Adipocyte (in vitro differentiated cells): Measurements from ENCODE around the gene MRGPRX2.
A peak's percentile ranks its signal among the peaks of the same experiment; 100 is the strongest.

Experiments
- DNase-seq: peaks from one replicate; pipeline ENCODE4 v3.0.0-alpha.2; 2015; ENCODE audit warnings: low read depth
- H3K27me3 ChIP-seq: replicated peaks from 2 replicates; pipeline ENCODE4 v1.7.0; 2013; ENCODE audit warnings: mild to moderate bottlenecking, low read length, moderate library complexity; ENCODE audit not compliant: control insufficient read depth, insufficient read depth
- H3K36me3 ChIP-seq: 2 replicates; pipeline ENCODE4 v1.7.0; 2013; ENCODE audit warnings: low read length, mild to moderate bottlenecking, moderate library complexity; ENCODE audit not compliant: control insufficient read depth, insufficient read depth, severe bottlenecking
- H3K4me1 ChIP-seq: 2 replicates; pipeline ENCODE4 v1.7.0; 2013; ENCODE audit warnings: mild to moderate bottlenecking, low read length, moderate library complexity; ENCODE audit not compliant: control insufficient read depth, insufficient read depth
- H3K4me3 ChIP-seq: 2 replicates; pipeline ENCODE4 v1.7.0; 2013; ENCODE audit warnings: mild to moderate bottlenecking, low read length, moderate library complexity
- H3K9ac ChIP-seq: 2 replicates; pipeline ENCODE4 v1.7.0; 2013; ENCODE audit warnings: mild to moderate bottlenecking, low read length, moderate library complexity
- H3K9me3 ChIP-seq: 2 replicates; pipeline ENCODE4 v1.7.0; 2013; ENCODE audit warnings: mild to moderate bottlenecking, low read length, moderate library complexity; ENCODE audit not compliant: control insufficient read depth

MRGPRX2 gene

GRCh38 chr11:19073454-19074415, 13.2 kb upstream of the MRGPRX2 start:
- no peaks in the 10 kb centered on the region for H3K36me3 ChIP-seq
- no peak overlapping the region for H3K4me3 ChIP-seq
- H3K9ac ChIP-seq, result no peak overlapping the region
- no peak for DNase-seq
- H3K4me1 ChIP-seq, result peaks cover 35% of the 10 kb centered on the region
- peaks cover 4% of the 10 kb centered on the region for H3K9me3 ChIP-seq
- H3K27me3 ChIP-seq, result peaks cover 20% of the 10 kb centered on the region

DNA sequence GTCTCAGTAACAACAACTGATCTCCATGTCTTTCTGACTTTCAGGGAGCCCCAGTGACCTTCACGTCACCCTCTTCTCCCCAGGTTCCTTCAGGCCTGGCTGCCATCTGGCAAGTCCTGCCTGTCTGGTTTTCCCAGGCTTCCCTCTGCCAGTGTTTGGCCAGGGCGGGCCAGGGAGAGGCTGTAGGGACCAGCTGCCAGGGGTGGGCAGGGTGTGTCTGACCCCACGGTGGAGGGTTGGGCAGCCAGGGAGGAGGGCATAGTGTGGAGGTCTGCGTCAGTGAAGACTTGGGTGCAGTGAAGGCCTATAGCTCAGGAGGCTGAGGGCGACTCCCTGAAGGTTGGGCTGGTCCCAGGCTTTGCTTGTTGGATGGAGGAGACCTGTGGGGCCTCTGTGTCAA, 11.9 kb upstream of the MRGPRX2 start:
- no peak for DNase-seq
- H3K9me3 ChIP-seq, result peaks cover 6% of the 10 kb centered on the region

GRCh38 chr11:19071255-19071654, 10.7 kb upstream of the MRGPRX2 start:
- Histone ChIP-seq H3K4me1 (peaks cover 10% of the 10 kb centered on the region), H3K36me3 (no peaks in the 10 kb centered on the region), H3K9ac (peak overlapping the region; percentile 39), H3K9me3 (peaks cover 6% of the 10 kb centered on the region), H3K4me3 (peak overlapping the region; percentile 66), H3K27me3 (peaks cover 40% of the 10 kb centered on the region)
- peak; percentile 94 for DNase-seq

More for the DNA sequence above, 11.9 kb upstream of the MRGPRX2 start:
- no peaks in the 10 kb centered on the region for H3K36me3 ChIP-seq
- H3K4me1 ChIP-seq, result peaks cover 22% of the 10 kb centered on the region
- no peak overlapping the region for H3K9ac ChIP-seq
- peaks cover 31% of the 10 kb centered on the region for H3K27me3 ChIP-seq
- H3K4me3 ChIP-seq, result no peak overlapping the region

DNA sequence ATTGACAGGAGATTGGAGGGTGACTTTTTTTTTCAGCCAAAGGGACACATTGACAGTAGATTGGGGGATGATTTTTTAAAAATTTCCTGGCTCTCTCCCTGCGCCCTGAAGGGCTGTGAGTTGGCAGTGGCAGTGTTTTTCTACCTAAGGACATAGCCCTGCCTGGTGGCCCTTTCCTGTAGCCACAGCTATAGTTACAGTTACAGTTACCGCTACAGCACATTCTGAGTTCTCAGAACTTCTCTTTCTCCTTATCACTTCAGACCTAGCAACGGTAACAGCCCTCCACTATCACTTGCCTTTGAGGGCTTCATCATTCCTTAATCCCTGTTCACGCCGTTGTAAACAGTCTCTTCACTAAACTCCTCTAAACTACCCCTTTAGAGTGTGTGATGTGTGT, 684 bp downstream of the MRGPRX2 start:
- Histone ChIP-seq H3K9me3 (no peaks in the 10 kb centered on the region), H3K4me1 (peaks cover 8% of the 10 kb centered on the region), H3K9ac (no peak overlapping the region)

DNA sequence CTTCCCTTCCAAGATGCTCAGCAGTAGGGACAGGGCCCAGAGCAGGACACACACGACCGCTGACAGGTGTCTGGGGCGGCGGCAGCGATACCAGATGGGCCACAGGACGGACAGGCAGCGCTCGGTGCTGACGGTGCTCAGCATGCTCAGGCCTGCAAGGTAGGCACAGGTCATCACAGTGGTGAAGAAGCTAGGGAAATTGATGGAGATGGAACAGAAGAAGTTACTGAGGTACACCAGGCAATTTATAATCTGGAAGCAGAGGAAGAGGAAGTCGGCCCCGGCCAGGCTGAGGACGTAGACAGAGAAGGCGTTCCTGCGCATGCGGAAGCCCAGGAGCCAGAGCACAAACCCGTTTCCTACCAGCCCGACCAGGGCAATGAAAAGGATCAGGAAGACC, 4.6 kb downstream of the MRGPRX2 start:
- Histone ChIP-seq H3K4me1 (peaks cover 8% of the 10 kb centered on the region), H3K4me3 (no peak overlapping the region), H3K27me3 (peaks cover 54% of the 10 kb centered on the region), H3K9ac (no peak overlapping the region), H3K9me3 (peaks cover 9% of the 10 kb centered on the region), H3K36me3 (no peaks in the 10 kb centered on the region)
- no peak for DNase-seq

More for the DNA sequence above, 684 bp downstream of the MRGPRX2 start:
- Histone ChIP-seq H3K27me3 (peaks cover 62% of the 10 kb centered on the region), H3K4me3 (no peak overlapping the region), H3K36me3 (no peaks in the 10 kb centered on the region)
- DNase-seq, result no peak

GRCh38 chr11:19055016-19055415, 5.5 kb downstream of the MRGPRX2 start:
- no peak for DNase-seq
- Histone ChIP-seq H3K9me3 (peaks cover 16% of the 10 kb centered on the region), H3K4me3 (no peak overlapping the region), H3K4me1 (peaks cover 8% of the 10 kb centered on the region), H3K27me3 (peaks cover 45% of the 10 kb centered on the region), H3K9ac (no peak overlapping the region), H3K36me3 (no peaks in the 10 kb centered on the region)

GRCh38 chr11:19053909-19054308, 6.6 kb downstream of the MRGPRX2 start:
- H3K9me3 ChIP-seq, result peaks cover 16% of the 10 kb centered on the region
- peaks cover 8% of the 10 kb centered on the region for H3K4me1 ChIP-seq
- no peak for DNase-seq
- no peaks in the 10 kb centered on the region for H3K36me3 ChIP-seq
- peaks cover 36% of the 10 kb centered on the region for H3K27me3 ChIP-seq
- no peak overlapping the region for H3K4me3 ChIP-seq
- H3K9ac ChIP-seq, result no peak overlapping the region

DNA sequence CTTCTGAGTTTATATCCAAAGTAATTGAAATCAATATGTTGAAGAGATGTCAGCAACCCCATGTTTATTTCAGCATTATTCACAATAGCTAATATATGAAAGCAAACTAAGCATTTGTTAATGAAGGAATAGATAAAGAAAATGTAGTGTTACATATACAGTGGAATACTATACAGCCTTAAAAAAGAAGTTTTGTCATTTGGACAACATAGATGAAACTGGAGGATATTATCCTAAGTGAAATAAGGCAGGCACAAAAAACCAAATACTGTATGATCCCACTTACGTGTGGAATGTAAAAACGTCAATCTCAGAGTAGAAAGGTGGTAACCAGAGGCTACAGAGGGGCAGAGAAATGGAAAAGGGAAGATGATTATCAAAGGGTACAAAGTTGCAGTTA, 10.2 kb downstream of the MRGPRX2 start:
- H3K9me3 ChIP-seq, result peaks cover 16% of the 10 kb centered on the region
- no peaks in the 10 kb centered on the region for H3K36me3 ChIP-seq
- H3K27me3 ChIP-seq, result peaks cover 9% of the 10 kb centered on the region
- no peak overlapping the region for H3K9ac ChIP-seq
- no peak overlapping the region for H3K4me3 ChIP-seq
- H3K4me1 ChIP-seq, result no peaks in the 10 kb centered on the region
- no peak for DNase-seq

GRCh38 chr11:19049351-19049750, 11.2 kb downstream of the MRGPRX2 start:
- H3K27me3 ChIP-seq, result peaks cover 8% of the 10 kb centered on the region
- H3K4me1 ChIP-seq, result no peaks in the 10 kb centered on the region
- no peaks in the 10 kb centered on the region for H3K36me3 ChIP-seq
- no peak overlapping the region for H3K4me3 ChIP-seq
- peaks cover 21% of the 10 kb centered on the region for H3K9me3 ChIP-seq
- no peak overlapping the region for H3K9ac ChIP-seq
- no peak for DNase-seq

DNA sequence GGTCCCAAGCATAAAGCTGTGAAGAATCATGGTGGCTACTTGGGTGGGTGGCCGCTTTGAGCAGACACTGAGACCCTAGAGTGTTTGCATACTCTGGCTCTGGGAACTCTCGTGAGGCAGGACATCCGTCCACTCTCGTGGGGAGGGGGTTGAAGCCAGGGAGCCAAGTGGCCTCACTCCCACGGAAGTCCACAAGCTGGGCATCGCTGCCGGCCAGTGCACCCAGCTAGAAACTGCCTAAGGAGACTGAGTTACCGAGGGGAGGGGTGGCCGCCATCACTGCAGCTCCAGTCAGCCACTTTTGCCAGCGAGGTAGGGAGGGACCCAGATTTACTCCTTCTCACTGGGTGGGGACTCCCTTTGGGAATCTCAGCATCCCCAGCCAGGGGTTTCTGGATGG, 20.5 kb downstream of the MRGPRX2 start:
- Histone ChIP-seq H3K4me1 (no peaks in the 10 kb centered on the region), H3K4me3 (no peak overlapping the region), H3K9me3 (peaks cover 36% of the 10 kb centered on the region), H3K36me3 (no peaks in the 10 kb centered on the region), H3K27me3 (peaks cover 14% of the 10 kb centered on the region), H3K9ac (no peak overlapping the region)
- DNase-seq, result no peak

DNA sequence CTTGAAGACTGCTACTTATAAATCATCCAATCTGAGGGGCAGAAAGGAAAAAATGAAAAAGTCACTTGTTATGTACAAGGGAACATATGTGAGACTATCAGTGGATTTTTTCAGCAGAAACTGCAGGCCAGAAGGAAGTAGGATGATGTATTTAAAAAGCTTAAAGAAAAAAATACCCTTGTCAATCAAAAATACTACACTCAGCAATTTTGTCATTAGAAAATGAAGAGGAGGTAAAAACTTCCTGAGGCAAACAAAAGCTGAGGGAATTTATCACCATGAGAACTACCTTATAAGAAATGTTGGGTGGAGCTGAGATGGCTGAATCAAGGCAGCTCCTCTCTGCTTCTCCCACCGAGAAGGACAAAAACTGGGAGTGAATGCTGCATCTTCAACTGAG, 21.1 kb downstream of the MRGPRX2 start:
- DNase-seq, result no peak
- Histone ChIP-seq H3K36me3 (no peaks in the 10 kb centered on the region), H3K9ac (no peak overlapping the region), H3K9me3 (peaks cover 32% of the 10 kb centered on the region), H3K27me3 (peaks cover 14% of the 10 kb centered on the region), H3K4me3 (no peak overlapping the region), H3K4me1 (no peaks in the 10 kb centered on the region)
